HG03439 (cell line): ENCODE data around the gene CNTNAP3B.
"Not testable (repeated sequence)": the region's sequence is repeated elsewhere in the genome, so short reads cannot be mapped to it uniquely, and the experiment has no call there.

ENCODE experiments used
- ATAC-seq: cut with Tn5 transposase; IDR thresholded peaks from one replicate; pipeline ENCODE4 v1.9.1; 2021; ENCODE audit warnings: mild to moderate bottlenecking, moderate library complexity; ENCODE audit not compliant: unreplicated experiment

Gene CNTNAP3B

GRCh38 chr9:42129073-42129729 is at the start of gene CNTNAP3B:
Gene CNTNAP3B, minus strand, starts transcription at chr9:42129426. Its CDS starts 332 bp downstream, at chr9:42129094.
- ATAC-seq, result not testable (repeated sequence)

GRCh38 chr9:42160299-42160698 is 31.1 kb upstream of the CNTNAP3B start:
- ATAC-seq, result not testable (repeated sequence)

- ATAC-seq, result not testable (repeated sequence)
Observed at GRCh38 chr9:42127056-42127841, 2.0 kb downstream of the CNTNAP3B start.

GRCh38 chr9:42121007-42121406 is 8.2 kb downstream of the CNTNAP3B start:
- ATAC-seq, result not testable (repeated sequence)

GRCh38 chr9:42095929-42096328 is 33.3 kb downstream of the CNTNAP3B start:
- ATAC-seq, result not testable (repeated sequence)

GRCh38 chr9:42084559-42084952 is 44.7 kb downstream of the CNTNAP3B start:
- not testable (repeated sequence) for ATAC-seq

GRCh38 chr9:42083877-42084558 is 45.2 kb downstream of the CNTNAP3B start:
- not testable (repeated sequence) for ATAC-seq

GRCh38 chr9:42080376-42080775 is 48.9 kb downstream of the CNTNAP3B start:
- ATAC-seq, result not testable (repeated sequence)

GRCh38 chr9:42074868-42075267 is 54.4 kb downstream of the CNTNAP3B start:
- not testable (repeated sequence) for ATAC-seq

- not testable (repeated sequence) for ATAC-seq
Observed at GRCh38 chr9:42071026-42071425, 58.2 kb downstream of the CNTNAP3B start.

GRCh38 chr9:42070035-42070799 is 59.0 kb downstream of the CNTNAP3B start:
- ATAC-seq, result not testable (repeated sequence)

- ATAC-seq, result not testable (repeated sequence)
Observed at GRCh38 chr9:42053874-42054273, 75.4 kb downstream of the CNTNAP3B start.

- not testable (repeated sequence) for ATAC-seq
Observed at GRCh38 chr9:42050701-42051100, 78.5 kb downstream of the CNTNAP3B start.

GRCh38 chr9:42044422-42045010 is 84.7 kb downstream of the CNTNAP3B start:
- not testable (repeated sequence) for ATAC-seq

- ATAC-seq, result not testable (repeated sequence)
Observed at GRCh38 chr9:42033541-42033940, 95.7 kb downstream of the CNTNAP3B start.

- ATAC-seq, result not testable (repeated sequence)
Observed at GRCh38 chr9:42020639-42021038, 108.6 kb downstream of the CNTNAP3B start.

- ATAC-seq, result not testable (repeated sequence)
Observed at GRCh38 chr9:42018220-42018922, 110.9 kb downstream of the CNTNAP3B start.

GRCh38 chr9:42014317-42014716 is 114.9 kb downstream of the CNTNAP3B start:
- not testable (repeated sequence) for ATAC-seq

- not testable (repeated sequence) for ATAC-seq
Observed at GRCh38 chr9:41991607-41992006, 137.6 kb downstream of the CNTNAP3B start.

- not testable (repeated sequence) for ATAC-seq
Observed at GRCh38 chr9:41980271-41980670, 149.0 kb downstream of the CNTNAP3B start.
